Activated CD4-positive, alpha-beta T cell treated with anti-CD3 and anti-CD28 coated beads, Interleukin-2, amount 10 ng/mL, durations not matched to agents 24 days and 14 days (primary cell): ENCODE measurements around the gene DISP2. TPM values are rescaled to one million over a fixed set of nuclear protein-coding genes. Genes with fewer than 3 reads are reported as not detected.

Experiments used
- DNase-seq: peaks from one replicate; pipeline ENCODE4 v3.0.0; 2022
- H3K27ac Mint-ChIP-seq: one replicate; pipeline ENCODE4 v1.8.0; 2022; ENCODE audit warnings: mild to moderate bottlenecking, mixed read lengths
- H3K27me3 Mint-ChIP-seq: one replicate; pipeline ENCODE4 v1.8.0; 2022; ENCODE audit warnings: mixed read lengths
- H3K36me3 Mint-ChIP-seq: one replicate; pipeline ENCODE4 v1.8.0; 2022; ENCODE audit warnings: low read depth, mild to moderate bottlenecking, mixed read lengths
- H3K4me1 Mint-ChIP-seq: one replicate; pipeline ENCODE4 v1.8.0; 2021; ENCODE audit warnings: mixed read lengths
- H3K4me3 Mint-ChIP-seq: one replicate; pipeline ENCODE4 v1.8.0; 2022; ENCODE audit warnings: mild to moderate bottlenecking, moderate library complexity, mixed read lengths
- H3K9me3 Mint-ChIP-seq: one replicate; pipeline ENCODE4 v1.8.0; 2021; ENCODE audit warnings: mixed read lengths
- intact Hi-C: fragments of 100-400 bp; cut with micrococcal nuclease; formaldehyde crosslinking; loops from one replicate; pipeline ENCODE4 v1.15.1; 2023
- total RNA-seq: library from RNA; stranded (reverse); gene quantifications from 2 replicates; pipeline ENCODE4 v1.2.3, GENCODE V29; 2022

DISP2 gene
- total RNA-seq, 1 donor from 2014 or later = 0.05 TPM

GRCh38 chr15:40342416-40343320 is 15.4 kb upstream of the DISP2 start:
- Mint-ChIP-seq H3K27me3 (no peaks in the 10 kb centered on the region), H3K27ac (no peak overlapping the region), H3K4me1 (peaks cover 8% of the 10 kb centered on the region), H3K4me3 (no peak overlapping the region), H3K36me3 (no peaks in the 10 kb centered on the region), H3K9me3 (no peaks in the 10 kb centered on the region)
- intact Hi-C loops = no loop called here
- no peak for DNase-seq

DNA sequence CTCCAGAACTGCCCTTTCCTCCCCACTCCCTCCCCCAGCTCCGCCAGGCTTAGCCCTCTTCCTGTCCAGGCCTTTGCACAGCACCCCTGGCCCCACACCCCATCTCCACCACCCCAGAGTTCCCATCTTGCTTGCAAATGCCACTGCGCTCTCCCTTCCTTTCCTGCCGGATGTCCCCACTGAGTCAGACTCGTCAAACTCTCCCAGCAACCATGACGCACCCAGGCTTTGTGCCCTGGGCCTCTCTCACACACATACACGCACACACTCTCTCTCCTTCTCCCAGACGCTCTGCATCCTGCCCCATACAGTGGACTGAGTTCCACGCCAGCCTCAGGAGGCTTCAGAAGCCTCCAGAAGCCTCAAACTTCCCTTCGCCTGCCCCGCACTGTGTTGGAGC is 14.5 kb upstream of the DISP2 start:
- no peaks in the 10 kb centered on the region for H3K36me3 Mint-ChIP-seq
- peaks cover 3% of the 10 kb centered on the region for H3K4me1 Mint-ChIP-seq
- H3K27ac Mint-ChIP-seq = no peak overlapping the region
- H3K9me3 Mint-ChIP-seq = no peaks in the 10 kb centered on the region
- DNase-seq = no peak
- no peaks in the 10 kb centered on the region for H3K27me3 Mint-ChIP-seq
- intact Hi-C loops = no loop called here
- H3K4me3 Mint-ChIP-seq = no peak overlapping the region

- Mint-ChIP-seq H3K36me3 (no peaks in the 10 kb centered on the region), H3K27me3 (no peaks in the 10 kb centered on the region), H3K4me3 (no peak overlapping the region), H3K27ac (no peak overlapping the region), H3K9me3 (no peaks in the 10 kb centered on the region), H3K4me1 (peaks cover 2% of the 10 kb centered on the region)
- no peak for DNase-seq
- intact Hi-C loops = loop anchor here (1.0 kb wide), 2 partner anchors 14 to 78 kb away; partner anchors contain the start of gene DISP2
Observed at GRCh38 chr15:40344217-40344616, 13.8 kb upstream of the DISP2 start.

- Mint-ChIP-seq H3K9me3 (no peaks in the 10 kb centered on the region), H3K4me3 (no peak overlapping the region)
Observed at GRCh38 chr15:40344631-40345120, 13.3 kb upstream of the DISP2 start.

DNA sequence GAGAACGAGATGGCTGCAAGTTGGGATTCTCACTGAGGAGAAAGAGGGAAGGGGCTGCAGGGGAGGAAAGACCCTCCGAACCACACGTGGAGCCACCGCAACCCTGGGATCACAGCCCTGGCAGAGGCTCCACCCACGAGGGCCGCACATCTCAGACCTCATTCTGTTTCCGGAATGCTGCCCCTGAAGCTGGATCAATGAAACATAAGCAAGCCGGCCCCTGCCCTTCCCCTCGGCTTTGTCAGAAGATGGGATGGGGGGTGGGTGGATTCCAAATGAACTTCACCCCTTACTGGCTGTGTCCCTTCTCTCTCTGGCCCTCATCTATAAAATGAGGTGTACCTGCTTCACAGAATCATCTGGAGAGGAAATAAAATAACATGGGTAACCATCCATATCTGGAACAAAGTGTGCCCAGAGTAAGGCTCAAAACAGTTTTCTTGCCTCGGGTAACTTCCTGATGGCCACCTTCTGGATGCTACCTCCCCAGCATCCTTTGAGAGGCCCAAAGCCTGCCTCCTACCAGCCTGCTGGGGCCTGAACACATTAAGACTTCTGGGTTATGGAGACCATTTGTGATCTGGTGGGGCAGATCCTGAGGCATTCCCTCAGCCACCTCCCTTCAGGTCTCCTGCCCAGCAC is 12.7 kb upstream of the DISP2 start:
- no peak for DNase-seq
- H3K4me1 Mint-ChIP-seq = peaks cover 2% of the 10 kb centered on the region
- no peak overlapping the region for H3K27ac Mint-ChIP-seq
- no peak overlapping the region for H3K4me3 Mint-ChIP-seq
- no peaks in the 10 kb centered on the region for H3K36me3 Mint-ChIP-seq
- intact Hi-C loops = no loop called here
- no peaks in the 10 kb centered on the region for H3K9me3 Mint-ChIP-seq
- H3K27me3 Mint-ChIP-seq = no peaks in the 10 kb centered on the region

More at GRCh38 chr15:40344631-40345120, 13.3 kb upstream of the DISP2 start:
- peak; percentile 91 for DNase-seq
- Mint-ChIP-seq H3K36me3 (no peaks in the 10 kb centered on the region), H3K27ac (no peak overlapping the region), H3K4me1 (peaks cover 2% of the 10 kb centered on the region), H3K27me3 (no peaks in the 10 kb centered on the region)
- intact Hi-C loops = loop anchor here (1.0 kb wide), 2 partner anchors 14 to 78 kb away; partner anchors contain the start of gene DISP2

GRCh38 chr15:40345867-40346578 is 12.0 kb upstream of the DISP2 start:
- intact Hi-C loops = no loop called here
- DNase-seq = no peak
- Mint-ChIP-seq H3K36me3 (no peaks in the 10 kb centered on the region), H3K27me3 (no peaks in the 10 kb centered on the region), H3K4me3 (no peak overlapping the region), H3K4me1 (peaks cover 2% of the 10 kb centered on the region), H3K27ac (no peak overlapping the region), H3K9me3 (no peaks in the 10 kb centered on the region)

DNA sequence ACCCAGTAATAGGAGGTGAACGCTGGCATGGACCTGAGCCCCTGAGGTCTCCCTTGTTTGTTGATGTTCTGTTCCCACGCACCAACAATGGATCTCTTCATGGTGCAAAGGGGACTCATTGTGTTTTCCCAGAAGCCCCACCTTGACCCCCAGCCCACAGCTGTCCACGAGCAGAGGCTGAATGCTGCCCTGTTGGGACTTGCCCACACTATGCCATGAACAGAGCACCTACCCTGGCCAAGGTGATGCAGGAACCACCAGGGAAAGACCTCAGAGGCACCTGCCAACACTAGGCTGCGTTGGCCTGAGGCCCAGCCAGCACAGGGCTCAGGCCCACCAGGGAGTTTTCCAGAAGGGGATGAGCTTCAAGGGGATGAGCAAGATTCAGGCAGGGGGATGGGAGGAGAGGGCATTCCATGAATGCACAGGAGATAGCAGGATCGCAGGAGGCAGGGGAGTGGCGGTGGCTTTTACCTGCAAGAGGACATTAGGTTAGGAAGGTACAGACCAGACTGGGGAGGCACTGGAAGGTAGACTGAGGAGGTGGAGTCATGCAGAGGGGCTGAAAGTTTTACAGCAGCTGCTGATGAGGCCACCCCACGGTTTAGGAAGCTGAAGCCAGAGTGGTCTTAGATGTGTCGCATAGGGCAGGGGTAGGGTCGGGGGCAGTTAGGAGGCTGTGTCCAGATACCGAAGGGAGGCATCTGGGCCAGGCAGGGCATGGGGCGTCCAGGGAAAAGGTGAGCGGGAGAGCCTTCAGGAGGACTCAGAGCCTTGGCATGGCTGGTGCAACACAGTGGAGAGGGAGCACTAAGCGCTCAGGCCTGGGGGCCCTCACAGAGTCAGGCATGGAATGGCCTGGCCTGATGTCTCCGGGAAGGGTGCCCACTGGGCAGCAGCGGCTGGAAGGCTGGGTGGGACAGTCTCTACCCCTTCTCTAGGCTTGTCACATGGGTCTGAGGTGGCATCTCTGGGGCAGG is 11.2 kb upstream of the DISP2 start:
- intact Hi-C loops = no loop called here
- Mint-ChIP-seq H3K4me3 (no peak overlapping the region), H3K36me3 (no peaks in the 10 kb centered on the region), H3K9me3 (no peaks in the 10 kb centered on the region), H3K27me3 (no peaks in the 10 kb centered on the region), H3K4me1 (peaks cover 2% of the 10 kb centered on the region), H3K27ac (no peak overlapping the region)
- DNase-seq = no peak

- no peak overlapping the region for H3K27ac Mint-ChIP-seq
- H3K36me3 Mint-ChIP-seq = no peaks in the 10 kb centered on the region
Observed at GRCh38 chr15:40347559-40348473, 10.2 kb upstream of the DISP2 start.

DNA sequence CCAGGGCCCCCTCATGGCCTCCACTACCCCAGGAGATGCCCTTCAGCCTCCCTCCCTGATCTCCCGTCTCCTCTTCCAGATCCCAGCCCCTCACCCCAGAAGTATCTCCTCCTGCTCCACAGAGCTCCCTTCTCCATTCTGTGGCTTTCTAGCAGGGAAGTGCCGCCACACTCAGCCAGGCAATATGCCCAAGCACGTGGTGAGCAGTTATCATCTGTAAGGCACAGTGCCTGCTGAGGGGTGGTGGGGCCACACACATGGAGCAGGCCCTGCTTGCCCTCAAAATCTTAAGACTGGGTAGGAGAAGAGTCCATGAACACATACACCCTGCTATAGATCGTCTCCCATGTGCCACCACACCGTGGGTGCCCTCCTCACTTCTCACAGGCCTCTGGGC is 9.5 kb upstream of the DISP2 start:
- Mint-ChIP-seq H3K27ac (no peak overlapping the region), H3K9me3 (no peaks in the 10 kb centered on the region), H3K36me3 (no peaks in the 10 kb centered on the region), H3K4me1 (peaks cover under 1% of the 10 kb centered on the region), H3K27me3 (no peaks in the 10 kb centered on the region), H3K4me3 (no peak overlapping the region)
- no peak for DNase-seq
- intact Hi-C loops = no loop called here

More at GRCh38 chr15:40347559-40348473, 10.2 kb upstream of the DISP2 start:
- Mint-ChIP-seq H3K9me3 (no peaks in the 10 kb centered on the region), H3K27me3 (no peaks in the 10 kb centered on the region), H3K4me1 (peaks cover 2% of the 10 kb centered on the region), H3K4me3 (no peak overlapping the region)
- no peak for DNase-seq
- intact Hi-C loops = no loop called here

GRCh38 chr15:40349163-40349562 is 8.9 kb upstream of the DISP2 start:
- no peak for DNase-seq
- Mint-ChIP-seq H3K36me3 (no peaks in the 10 kb centered on the region), H3K4me3 (no peak overlapping the region), H3K27ac (no peak overlapping the region), H3K4me1 (no peaks in the 10 kb centered on the region), H3K9me3 (no peaks in the 10 kb centered on the region), H3K27me3 (peaks cover 6% of the 10 kb centered on the region)
- intact Hi-C loops = no loop called here

GRCh38 chr15:40352281-40352901 is 5.6 kb upstream of the DISP2 start:
- no peak overlapping the region for H3K4me3 Mint-ChIP-seq
- H3K27me3 Mint-ChIP-seq = peaks cover 28% of the 10 kb centered on the region
- H3K4me1 Mint-ChIP-seq = peaks cover 8% of the 10 kb centered on the region
- no peak for DNase-seq
- no peak overlapping the region for H3K27ac Mint-ChIP-seq
- H3K36me3 Mint-ChIP-seq = no peaks in the 10 kb centered on the region
- intact Hi-C loops = no loop called here
- no peaks in the 10 kb centered on the region for H3K9me3 Mint-ChIP-seq

GRCh38 chr15:40353697-40354096 is 4.3 kb upstream of the DISP2 start:
- intact Hi-C loops = no loop called here

More at GRCh38 chr15:40353697-40354096, 4.3 kb upstream of the DISP2 start:
- Mint-ChIP-seq H3K36me3 (no peaks in the 10 kb centered on the region), H3K4me1 (peaks cover 13% of the 10 kb centered on the region), H3K27me3 (peaks cover 30% of the 10 kb centered on the region), H3K27ac (no peak overlapping the region), H3K4me3 (no peak overlapping the region), H3K9me3 (no peaks in the 10 kb centered on the region)
- no peak for DNase-seq
